ENCODE data around the gene MRPL21.

GRCh38 chr11:68878022-68878421, 25.6 kb downstream of the MRPL21 start:
- no peak for TF ChIP-seq EP300 (IDR thresholded peaks at IDR 0.05; ENCODE audit: low read depth)
- no peak for TF ChIP-seq POLR2AphosphoS5 (IDR thresholded peaks at IDR 0.05)
